Measurements from ENCODE around the gene NAXD.

Gene NAXD

DNA sequence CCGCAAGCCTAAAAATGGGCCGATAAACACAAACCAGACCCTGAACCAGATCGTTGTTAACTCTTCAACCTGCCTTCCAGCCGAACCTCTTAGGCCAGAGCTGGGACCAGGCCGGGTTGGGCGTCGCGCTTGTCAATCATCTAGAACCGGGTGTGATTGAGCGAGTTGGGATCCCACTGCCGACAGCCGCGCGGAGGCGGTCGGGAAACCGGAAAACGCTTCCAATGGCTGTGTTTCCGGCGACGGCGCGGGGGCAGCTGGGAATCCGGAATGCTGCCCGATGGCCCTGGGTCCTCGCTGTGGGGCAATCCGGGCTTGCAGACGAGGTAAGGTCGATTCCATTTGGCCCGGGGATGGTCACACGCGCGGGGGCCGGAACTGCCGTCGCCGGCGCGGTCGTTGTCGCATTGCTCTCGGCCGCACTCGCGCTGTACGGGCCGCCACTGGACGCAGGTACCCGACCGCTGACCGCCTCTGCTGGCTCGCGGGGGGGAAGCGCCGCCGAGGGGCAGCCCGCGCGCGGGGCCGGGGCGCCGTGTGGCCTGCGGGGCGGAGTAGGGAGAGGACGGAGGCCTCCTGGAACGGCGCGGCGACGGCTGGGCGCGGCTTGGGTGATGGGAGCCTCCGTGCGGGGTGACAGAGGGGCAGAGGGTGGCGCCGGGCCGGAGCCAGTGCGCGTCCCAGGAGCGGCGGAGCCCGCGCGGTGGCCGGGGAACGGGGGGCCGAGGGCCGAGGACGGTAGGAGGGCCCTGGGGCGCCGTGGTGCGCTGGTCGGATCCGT lies at the start of gene NAXD:
Gene NAXD (plus strand): TSS at position 224 of the 781 bp plus-strand sequence. CDS start 57 bp downstream, at position 281.
- TF ChIP-seq, protein P1, sequence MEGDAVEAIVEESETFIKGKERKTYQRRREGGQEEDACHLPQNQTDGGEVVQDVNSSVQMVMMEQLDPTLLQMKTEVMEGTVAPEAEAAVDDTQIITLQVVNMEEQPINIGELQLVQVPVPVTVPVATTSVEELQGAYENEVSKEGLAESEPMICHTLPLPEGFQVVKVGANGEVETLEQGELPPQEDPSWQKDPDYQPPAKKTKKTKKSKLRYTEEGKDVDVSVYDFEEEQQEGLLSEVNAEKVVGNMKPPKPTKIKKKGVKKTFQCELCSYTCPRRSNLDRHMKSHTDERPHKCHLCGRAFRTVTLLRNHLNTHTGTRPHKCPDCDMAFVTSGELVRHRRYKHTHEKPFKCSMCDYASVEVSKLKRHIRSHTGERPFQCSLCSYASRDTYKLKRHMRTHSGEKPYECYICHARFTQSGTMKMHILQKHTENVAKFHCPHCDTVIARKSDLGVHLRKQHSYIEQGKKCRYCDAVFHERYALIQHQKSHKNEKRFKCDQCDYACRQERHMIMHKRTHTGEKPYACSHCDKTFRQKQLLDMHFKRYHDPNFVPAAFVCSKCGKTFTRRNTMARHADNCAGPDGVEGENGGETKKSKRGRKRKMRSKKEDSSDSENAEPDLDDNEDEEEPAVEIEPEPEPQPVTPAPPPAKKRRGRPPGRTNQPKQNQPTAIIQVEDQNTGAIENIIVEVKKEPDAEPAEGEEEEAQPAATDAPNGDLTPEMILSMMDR (IDR thresholded peaks at IDR 0.05) = no peak

- TF ChIP-seq, protein P1 (IDR thresholded peaks at IDR 0.05) = no peak
Measured at GRCh38 chr13:110566171-110566570, 49.2 kb upstream of the NAXD start.

GRCh38 chr13:110568612-110569011 lies 46.7 kb upstream of the NAXD start:
- TF ChIP-seq, protein P1 (IDR thresholded peaks at IDR 0.05) = no peak

DNA sequence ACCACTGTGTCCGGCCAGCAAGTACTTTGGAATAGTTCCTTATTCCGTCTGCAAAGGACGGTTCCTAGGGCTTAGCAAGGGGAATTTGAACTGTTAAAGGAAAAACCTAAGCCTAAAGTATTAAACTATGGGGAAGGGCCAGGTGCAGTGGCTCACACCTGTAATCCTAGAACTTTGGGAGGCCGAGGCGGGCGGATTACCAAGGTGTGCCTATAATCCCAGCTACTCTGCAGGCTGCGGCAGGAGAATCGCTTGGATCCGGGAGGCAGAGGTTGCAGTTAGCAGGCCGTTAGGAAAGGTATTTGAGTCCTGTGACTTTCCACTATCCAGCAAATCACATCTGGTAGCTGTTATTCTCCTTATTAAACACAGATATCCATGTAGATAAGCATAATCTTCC lies 44.5 kb upstream of the NAXD start:
- TF ChIP-seq, protein P1 (IDR thresholded peaks at IDR 0.05) = no peak

DNA sequence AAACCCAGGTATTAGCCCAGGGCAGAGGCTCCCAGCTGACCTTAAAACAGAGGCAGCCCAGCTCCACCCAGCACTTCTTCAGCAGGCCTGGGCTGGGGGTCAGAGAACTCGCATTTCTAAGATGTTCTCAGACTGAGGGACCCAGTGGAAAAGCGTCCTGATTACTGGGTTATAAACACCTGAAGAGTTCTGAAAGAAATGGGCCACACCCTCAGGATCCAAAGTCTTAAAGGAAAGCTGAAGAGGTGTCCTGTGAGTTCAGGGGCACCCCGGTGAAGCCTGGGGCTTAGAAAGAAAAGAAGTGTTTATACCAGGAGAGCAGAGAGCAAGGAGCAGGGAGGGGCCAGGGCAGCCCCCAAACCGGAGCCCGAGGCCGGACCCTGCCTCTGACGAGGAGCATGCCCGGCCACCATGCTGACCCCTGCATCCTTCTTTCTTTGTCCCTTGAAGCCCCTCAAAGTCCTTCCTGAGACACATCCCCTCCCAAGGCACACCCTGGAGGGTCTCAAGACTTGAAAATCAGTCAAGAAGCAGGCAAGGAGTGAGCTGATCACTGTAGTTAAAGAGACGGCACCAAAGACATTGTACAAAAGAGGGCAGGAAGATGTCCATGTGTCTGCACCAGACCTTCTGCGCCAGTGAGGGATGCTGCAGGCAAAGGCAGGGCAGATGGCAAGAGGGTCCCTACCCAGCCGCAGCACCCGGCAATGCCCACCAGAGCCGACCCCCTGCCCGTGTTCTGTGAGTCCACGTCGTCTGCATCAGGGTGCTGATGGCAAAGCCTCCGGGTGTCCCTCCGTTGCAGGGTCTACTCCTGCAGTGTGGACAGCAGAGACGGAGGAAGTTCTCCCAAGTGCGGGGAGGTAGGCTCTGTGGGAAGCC lies 43.2 kb upstream of the NAXD start:
- TF ChIP-seq, protein P1 (IDR thresholded peaks at IDR 0.05) = no peak

DNA sequence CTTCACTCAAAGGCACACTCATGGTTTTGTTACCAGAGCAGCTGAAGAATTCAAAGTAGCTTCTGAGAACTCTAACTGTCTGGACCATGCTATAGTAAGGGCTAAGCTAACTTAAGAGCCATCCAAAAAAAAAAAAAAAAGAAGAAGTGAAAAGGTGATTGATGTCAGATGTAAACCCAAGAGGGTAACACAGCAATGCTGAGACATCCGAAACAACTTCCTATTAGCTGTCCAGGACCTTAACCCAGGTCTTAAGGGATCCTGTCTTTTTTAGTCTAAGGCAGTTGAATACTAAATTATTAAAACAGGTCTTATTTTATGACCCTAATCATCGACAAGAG lies 42.6 kb upstream of the NAXD start:
- TF ChIP-seq, protein P1 (IDR thresholded peaks at IDR 0.05) = no peak

DNA sequence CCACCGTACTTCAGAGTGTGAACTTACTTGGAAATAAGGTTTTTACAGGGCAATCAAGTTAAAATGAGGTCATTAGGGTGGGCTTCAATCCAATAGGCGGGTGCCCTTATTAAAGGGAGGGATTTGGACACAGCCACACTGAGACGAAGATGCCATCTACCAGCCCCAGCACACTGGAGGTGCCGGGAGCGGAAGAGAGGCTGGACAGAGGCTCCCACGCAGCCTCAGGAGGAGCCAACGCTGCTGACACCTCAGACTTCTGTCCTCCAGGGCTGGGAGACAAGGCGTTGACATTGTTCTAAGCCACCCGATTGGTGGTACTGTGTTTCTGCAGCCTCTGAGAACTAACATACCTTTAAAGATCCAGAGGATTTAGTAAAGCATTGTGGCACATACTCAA lies 41.2 kb upstream of the NAXD start:
- TF ChIP-seq, protein P1 (IDR thresholded peaks at IDR 0.05) = no peak
